Dermis microvascular lymphatic vessel endothelial cell (primary cell): Measurements from ENCODE around the gene OR56A3. TPM values are rescaled to one million over a fixed set of nuclear protein-coding genes. Genes with fewer than 3 reads are reported as not detected.

ENCODE experiments used
- DNase-seq, 2 donors: peaks; one replicate each; pipeline versions ENCODE4 v3.0.0 to v3.0.0-alpha.2; 2010; ENCODE audit warnings: low read depth in 2 of 2
- total RNA-seq: library from RNA; depleted of rRNA; stranded (reverse); fragments of >200 nt; gene quantifications from 2 replicates; pipeline ENCODE4 v1.2.1, GENCODE V29; 2014

Gene OR56A3
- total RNA-seq, 1 donor from 2014 or later: not detected

DNA sequence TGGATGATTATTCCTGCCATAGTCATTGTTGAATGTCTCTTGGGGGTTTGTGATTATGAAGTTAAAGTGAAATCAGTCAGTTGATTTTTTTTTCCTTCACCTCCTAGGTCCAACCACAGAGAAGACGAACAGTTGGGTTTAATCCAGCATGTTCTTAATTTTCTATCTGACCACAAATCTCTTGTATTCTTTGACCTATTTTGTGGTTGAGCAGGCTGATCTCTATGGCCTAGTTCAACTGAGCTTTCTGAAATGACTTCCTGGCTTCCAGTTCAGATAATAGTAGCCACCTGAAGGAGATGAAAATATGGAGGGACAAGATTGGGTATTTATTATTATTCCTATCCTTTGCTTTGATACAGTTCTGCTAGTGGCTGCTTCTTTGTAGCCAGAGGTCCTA, 31.5 kb downstream of the OR56A3 start:
- no peak for DNase-seq

DNA sequence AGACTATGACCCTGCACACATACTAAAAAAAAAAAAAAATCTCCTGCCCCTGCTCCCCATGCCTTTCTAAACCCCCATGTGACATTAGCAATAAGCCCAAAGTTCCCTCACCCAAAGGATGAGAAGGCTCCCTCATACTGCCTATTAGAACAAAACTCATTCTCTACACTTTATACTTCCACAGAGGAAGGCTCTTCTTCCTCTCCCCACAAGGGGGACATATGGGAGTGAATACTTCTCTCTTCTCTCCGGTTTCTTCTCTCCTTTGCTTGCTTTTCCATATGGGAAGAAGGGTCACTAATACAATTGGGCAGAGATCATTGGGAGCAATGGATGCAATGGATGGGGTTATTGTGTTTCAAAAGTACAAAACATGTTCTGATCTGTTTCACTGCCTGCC, 41.4 kb downstream of the OR56A3 start:
- no peak for DNase-seq

DNA sequence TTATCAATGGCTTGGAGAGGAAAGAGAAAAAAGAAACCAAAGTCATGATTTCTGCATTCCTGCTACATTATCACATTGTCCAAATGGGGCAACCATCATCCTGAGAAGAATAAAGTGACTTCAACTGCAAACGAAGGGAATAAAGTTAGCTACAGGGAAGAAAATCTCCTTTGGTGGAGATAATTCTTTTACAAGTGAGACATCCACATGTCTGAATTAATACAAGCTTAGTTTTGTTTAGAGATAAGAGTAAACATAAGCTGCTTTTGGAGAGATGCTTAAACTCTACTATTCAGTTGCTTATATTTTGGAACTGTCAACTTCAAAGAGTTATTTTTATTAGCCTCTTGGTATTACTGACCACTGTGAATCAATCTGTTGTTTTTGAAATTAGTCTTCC, 44.8 kb downstream of the OR56A3 start, which contains the start of gene OR52L1:
OR52L1 (minus strand) TSS at position 101 of the 400 bp plus-strand sequence; CDS start at position 46, 55 bp downstream.
- no peak for DNase-seq

DNA sequence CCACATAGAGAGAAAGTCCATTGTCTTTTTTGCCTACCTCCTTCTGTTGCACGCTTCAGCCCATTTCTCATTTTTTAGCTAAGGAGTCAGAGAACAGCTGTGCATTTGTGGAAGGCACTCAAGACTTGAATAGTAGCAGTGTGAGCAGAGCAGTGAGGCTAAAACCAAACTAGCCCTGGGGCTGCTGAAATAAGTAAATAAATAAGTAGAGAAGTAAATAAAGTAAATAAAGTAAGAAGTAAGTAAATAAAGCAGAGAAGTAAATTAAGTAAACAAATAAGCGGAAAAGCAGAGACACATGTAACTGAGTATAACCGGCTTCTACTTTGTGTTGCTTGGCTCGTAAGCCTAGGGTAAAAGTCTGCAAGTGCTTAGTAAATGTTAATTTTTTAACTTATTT, 47.2 kb downstream of the OR56A3 start:
- DNase-seq: no peak

DNA sequence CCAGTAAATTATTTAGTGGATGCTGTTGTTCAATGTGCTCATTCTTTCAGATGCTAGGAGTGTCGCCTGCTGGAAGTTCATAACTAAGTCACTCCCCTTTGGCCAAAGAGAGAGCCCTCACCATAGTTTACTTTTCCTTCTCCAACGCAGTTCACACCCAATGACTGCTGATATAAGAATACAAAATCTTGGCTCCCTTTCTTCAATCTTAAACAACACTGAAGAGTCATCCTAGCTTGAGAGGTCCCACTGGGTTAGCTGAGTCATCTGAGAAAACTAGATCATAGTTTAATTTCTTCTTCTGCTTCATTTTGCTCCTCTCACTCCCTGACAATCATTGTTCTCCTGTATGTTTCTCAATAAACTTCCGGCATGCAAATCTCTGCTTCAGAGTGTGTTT, 50.1 kb downstream of the OR56A3 start:
- DNase-seq: no peak

DNA sequence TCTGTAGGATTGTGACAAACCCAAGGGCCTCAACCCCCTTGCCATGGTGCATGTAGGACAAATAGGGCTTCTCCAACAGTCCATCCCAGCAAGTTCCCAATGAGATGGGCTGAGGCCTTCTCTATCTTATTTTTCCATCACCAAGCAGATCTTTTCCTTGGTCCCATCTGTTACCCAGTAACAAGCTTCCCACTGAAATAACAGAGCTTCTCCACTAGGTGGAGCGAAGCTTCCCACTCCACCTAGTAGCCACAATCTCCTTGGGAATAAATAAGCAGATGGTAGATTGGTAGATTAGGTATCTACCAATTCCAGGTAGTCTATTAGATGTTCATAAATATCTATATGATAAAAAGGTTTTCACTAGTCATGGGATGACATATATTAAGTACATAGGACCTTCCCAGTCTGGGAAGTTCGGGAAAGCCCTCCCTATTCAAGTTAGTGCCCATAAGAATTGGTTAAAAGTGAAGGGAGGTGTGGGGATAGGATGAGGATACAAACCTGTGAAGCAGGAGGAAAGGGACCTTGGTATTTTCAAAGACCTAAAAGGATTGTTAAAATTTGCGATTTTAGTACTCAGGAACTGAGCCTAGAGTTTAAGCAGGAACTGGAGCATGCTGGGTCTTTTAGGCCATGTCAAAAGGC, 50.7 kb downstream of the OR56A3 start:
- DNase-seq: peak in 1 of 2 donors; percentile 33

DNA sequence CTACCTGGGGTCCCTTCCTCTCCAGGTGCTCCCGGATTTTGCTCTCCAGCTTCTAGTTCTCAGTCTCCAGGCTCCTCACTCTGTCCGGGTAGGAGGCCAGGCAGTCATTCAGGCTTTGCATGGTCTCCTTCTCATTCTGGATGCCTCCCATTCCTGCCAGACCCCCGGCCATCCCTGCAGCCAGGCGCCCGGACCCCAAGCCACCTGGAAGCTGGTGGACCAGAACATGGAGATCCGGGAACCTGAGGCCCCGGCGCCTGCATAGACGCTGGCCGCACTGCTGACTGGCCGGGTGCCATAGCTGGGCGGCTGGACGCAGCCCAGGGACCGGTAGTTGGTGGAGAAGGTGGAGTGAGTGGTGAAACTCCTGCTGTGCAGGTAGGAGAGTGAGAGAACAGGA, 52.7 kb downstream of the OR56A3 start:
- no peak for DNase-seq

Other genes starting within 250 kb of the OR56A3 start
- gene OR56B1, start 205.8 kb upstream of the OR56A3 start, total RNA-seq: not detected in 2 replicates
- gene OR52N4, start 188.0 kb upstream of the OR56A3 start, total RNA-seq: not detected in 2 replicates
- not detected in 2 replicates for gene OR52N5, start 158.9 kb upstream of the OR56A3 start, total RNA-seq
- not detected in 2 replicates for gene OR52N1, start 151.0 kb upstream of the OR56A3 start, total RNA-seq
- not detected in 2 replicates for gene OR52N2, start 133.3 kb upstream of the OR56A3 start, total RNA-seq
- gene OR52E6, start 100.4 kb upstream of the OR56A3 start, total RNA-seq: not detected in 2 replicates
- not detected in 2 replicates for gene OR52E8, start 84.6 kb upstream of the OR56A3 start, total RNA-seq
- not detected in 2 replicates for gene OR52E4, start 61.6 kb upstream of the OR56A3 start, total RNA-seq
- gene OR52E5, start 49.0 kb upstream of the OR56A3 start, total RNA-seq: not detected in 2 replicates
- gene OR56A5, start 26.2 kb downstream of the OR56A3 start, total RNA-seq: not detected in 2 replicates
- not detected in 2 replicates for gene OR52L1, start 44.7 kb downstream of the OR56A3 start, total RNA-seq
- not detected in 2 replicates for gene OR56A4, start 64.7 kb downstream of the OR56A3 start, total RNA-seq
- not detected in 2 replicates for gene OR56A1, start 88.5 kb downstream of the OR56A3 start, total RNA-seq
- gene OR56B4, start 165.4 kb downstream of the OR56A3 start, total RNA-seq: not detected in 2 replicates
- not detected in 2 replicates for gene OR52B2, start 228.1 kb downstream of the OR56A3 start, total RNA-seq